Epithelial cell of umbilical artery (primary cell): ENCODE data around the gene LRRTM4. TPM values are rescaled to one million over a fixed set of nuclear protein-coding genes. Genes with fewer than 3 reads are reported as not detected.

Source experiments
- total RNA-seq: library from RNA; depleted of rRNA; stranded (reverse); fragments of >200 nt; gene quantifications from 2 replicates; pipeline ENCODE4 v1.2.3, GENCODE V29; 2014

The LRRTM4 gene
- not detected in 2 replicates for total RNA-seq

DNA sequence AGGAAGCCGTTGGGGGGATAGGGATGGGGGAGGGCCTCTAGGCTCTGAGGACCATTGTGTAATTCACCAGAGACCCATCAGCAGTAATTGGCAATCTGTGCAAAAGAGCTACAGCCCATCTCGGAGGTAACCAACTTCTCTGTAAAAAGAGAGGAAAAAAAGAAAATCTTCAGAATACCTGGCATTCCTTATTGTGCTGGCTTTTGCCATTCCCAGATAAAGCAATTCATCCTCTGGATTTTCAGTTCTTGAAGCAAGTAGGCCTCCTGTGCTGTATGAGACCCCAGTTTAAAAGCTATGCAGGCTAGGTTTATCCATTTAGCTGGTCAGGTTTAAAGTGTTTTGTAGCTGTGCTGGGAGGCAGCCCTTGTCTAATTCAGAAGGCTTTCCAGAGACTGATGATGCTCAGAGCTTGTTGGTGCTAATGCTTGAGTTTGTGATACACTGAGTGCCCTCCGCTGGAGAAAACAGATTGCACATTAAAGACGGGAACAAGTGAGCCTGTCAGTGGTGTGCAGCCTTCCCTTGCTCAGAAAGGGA, at the start of gene LRRTM4:
LRRTM4 (minus strand) TSS at position 446 of the 540 bp plus-strand sequence.

